RPMI7951 (cell line): Measurements from ENCODE around the gene TRMU. TPM values are rescaled to one million over a fixed set of nuclear protein-coding genes. Genes with fewer than 3 reads are reported as not detected.

Experiments
- DNase-seq: peaks from one replicate; pipeline ENCODE4 v3.0.0-alpha.2; 2012; ENCODE audit warnings: low read depth
- total RNA-seq: library from RNA; depleted of rRNA; stranded (reverse); fragments of >200 nt; shearing (Covaris generic); gene quantifications from 2 replicates; pipeline ENCODE4 v1.2.3, GENCODE V29; 2014; rRNA removed

Gene TRMU
- total RNA-seq: 30.3 and 32.3 TPM in 2 replicates

GRCh38 chr22:46335201-46336118 is at the start of gene TRMU:
Gene TRMU, plus strand, starts transcription at chr22:46335714. Its CDS starts 51 bp downstream, at chr22:46335765.
- DNase-seq: peak; percentile 82

DNA sequence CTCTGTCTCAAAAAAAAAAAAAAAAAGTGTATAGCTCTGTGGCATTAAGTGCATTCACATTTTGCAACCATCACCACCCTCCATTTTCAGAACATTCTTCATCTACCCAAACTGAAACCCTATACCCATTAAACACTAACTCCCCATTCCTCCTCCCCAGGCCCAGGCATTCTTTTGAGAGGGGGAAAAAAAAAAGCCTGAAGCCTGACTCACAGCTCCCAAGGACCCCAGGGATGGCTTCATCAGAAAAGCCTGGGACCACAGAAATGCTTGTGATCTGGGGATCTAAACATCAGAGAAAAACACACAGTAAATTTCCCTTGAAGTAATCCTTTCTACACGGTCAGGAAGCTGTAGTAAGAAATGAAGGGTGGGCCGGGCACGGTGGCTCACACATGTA is 49.5 kb upstream of the TRMU start:
- DNase-seq: no peak

- no peak for DNase-seq
Observed at GRCh38 chr22:46286941-46287872, 48.3 kb upstream of the TRMU start.

- DNase-seq: no peak
Observed at GRCh38 chr22:46287873-46288751, 47.4 kb upstream of the TRMU start.

DNA sequence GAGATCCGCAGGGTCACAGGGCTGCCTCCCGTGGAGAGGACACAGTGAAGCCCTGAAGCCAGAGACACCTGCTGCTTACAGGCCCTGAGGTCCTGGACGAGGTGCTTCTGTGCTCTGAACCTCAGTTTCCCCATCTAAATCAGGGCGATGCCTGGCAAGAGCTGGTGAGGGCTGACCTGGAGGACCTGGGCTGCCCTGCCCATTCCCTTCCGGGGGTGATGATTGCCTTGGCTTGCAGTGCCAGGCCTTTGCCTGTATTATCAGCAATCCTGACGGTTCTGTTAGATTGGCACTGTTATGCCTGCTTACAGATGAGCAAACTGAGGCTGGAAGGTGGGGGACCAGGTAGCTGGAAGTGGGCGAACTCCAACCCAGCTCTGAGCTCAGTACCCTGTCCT is 46.7 kb upstream of the TRMU start:
- DNase-seq: no peak

DNA sequence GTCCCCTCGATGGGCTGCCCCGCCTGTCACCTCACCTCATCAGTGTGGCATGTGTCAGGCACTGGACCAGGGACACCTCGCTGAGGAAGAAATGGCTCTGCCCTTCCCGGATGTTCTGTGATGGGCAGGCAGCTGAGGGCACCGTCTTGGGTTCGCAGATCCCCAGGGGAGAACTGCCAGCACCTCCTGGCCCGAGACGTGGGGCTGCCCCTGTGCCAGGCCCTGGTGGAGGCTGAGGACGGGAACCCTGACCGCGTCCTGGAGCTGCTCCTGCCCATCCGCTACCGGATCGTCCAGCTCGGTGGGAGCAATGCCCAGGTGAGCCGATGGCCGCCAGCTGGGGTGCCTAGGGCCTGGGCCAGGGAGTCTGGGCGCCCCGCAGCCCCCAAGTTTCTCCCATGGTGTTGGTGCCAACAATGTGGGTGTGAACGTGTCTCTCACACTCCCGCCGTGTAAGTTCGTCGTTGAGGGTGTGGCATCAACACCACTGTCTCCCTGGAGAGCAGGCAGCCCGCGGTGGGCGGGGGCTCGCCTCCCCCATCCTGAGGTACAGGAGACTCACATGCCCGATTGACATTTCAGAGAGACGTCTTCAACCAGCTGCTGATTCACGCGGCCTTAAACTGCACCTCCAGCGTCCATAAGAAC is 46.1 kb upstream of the TRMU start:
- no peak for DNase-seq

DNA sequence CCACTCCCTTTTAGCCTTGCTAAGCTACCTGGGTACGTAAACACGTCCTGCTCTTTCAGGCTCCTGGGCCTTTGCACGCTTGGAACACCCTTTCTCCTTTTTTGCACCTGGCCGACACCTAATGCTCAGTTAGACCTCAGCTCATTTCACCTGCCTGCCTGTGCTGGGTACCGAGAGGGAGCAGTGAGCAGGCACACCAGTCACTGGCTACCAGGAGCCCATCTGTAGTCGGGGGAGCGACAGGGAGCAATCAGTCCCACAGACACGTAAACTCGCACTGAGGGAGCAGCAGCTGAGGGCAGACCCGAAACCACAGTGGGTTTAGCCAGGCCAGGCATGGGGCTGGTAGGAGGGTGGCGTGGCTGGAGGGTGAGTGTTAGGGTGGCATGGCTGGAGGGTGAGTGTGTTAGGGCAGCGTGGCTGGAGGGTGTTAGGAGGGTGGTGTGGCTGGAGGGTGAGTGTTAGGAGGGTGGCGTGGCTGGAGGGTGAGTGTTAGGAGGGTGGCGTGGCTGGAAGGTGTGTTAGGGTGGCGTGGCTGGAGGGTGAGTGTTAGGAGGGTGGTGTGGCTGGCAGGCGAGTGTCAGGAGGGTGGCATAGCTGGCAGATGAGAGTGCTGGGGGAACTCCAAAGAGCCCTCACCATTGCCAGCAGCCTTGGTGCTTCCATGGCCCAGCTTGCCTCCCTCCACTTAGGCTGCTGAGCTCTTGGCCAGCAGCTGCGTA is 45.2 kb upstream of the TRMU start:
- no peak for DNase-seq

DNA sequence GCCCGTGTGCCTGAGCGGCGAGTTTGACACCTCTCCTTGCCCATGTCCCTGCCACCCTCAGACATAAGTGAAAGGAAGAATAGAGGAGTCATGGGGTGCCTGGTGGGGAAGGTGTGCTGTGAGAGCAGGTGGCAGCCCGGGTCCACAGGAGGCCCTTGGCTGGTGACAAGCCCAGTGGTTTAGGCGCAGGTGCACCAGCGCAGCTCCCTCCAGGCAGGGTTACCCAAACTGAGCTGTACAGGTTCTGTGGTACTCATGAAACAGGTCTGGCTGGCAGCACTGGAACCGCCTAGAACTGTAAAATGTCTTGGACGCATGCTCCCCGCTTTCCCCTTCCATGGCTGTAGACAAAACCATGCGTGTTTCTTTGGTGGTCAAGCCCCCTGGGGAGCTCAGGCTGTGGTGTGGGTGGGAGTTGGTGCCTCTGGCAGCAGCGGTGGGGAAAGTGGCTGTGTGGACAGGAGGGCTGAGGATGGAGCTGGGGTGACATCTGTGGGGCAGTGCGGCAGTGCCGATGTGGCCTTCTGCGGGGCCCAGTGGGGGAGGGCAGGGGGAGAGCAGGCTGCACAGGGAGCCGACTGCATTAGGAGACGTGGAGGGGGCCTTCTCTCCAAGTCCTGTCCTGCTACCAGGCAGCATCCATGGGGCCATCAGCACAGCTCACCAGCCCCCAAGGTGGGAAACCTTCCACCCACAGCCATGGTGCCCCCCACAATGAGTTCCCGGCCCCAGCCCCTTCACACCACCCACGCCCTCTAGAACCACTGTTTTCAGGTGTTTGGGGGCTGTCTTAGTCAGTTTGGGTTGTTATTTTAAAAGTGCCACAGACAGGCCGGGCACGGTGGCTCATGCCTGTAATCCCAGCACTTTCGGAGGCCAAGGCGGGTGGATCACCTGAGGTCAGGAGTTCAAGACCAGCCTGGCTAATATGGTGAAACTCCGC is 44.4 kb upstream of the TRMU start:
- DNase-seq: no peak

DNA sequence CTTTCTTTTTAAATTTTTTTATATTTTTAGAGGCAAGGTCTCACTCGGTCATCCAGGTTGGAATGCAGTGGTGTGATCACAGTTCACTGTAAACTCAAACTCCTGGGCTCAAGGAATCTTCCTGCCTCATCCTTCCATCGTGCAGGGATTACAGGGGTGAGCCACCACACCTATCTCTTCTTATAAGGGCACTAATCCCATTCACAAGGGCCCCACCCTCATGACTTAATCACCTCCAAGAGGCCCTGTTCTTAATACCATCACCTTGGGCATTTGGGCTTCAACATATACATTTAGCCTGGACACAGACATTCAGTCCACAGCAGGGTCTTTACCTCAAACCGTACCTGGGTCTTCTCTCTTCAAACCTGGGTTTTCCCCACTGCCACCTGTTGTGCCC is 43.3 kb upstream of the TRMU start:
- DNase-seq: no peak

- DNase-seq: no peak
Observed at GRCh38 chr22:46292732-46293131, 42.8 kb upstream of the TRMU start.

- no peak for DNase-seq
Observed at GRCh38 chr22:46293577-46294260, 41.8 kb upstream of the TRMU start.

GRCh38 chr22:46294784-46295183 is 40.7 kb upstream of the TRMU start:
- no peak for DNase-seq

DNA sequence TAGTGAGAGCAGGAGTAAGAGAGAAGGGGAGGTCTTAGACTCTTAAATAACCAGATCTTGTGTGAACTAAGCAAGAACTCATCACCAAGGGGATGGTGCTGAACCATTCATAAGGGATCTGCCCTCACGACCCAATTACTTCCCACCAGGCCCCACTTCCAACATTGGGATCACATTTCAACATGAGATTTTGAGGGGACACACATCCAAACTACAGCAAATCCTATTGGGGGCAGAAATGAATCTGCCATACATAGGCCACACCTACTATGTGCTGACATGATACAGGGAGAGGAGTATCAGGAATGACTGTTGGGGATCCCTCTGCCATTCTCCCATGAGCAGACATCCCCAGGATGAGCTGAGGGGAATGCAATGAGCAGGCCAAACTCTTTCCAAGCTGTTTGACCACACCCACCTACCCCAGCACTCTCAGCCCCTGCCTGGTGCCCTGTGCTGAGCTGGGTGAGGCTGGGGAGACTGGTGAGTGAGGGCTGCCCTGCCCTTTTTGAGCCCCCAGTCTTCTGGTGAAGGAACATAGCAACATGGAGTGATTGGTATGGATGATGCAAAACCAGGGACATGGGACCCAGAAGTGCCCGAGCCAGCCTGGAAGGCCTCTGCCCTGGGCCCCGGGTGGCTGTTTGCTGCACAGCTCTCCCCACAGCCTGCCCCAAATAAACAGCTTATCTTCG is 40.1 kb upstream of the TRMU start:
- DNase-seq: peak; percentile 4

DNA sequence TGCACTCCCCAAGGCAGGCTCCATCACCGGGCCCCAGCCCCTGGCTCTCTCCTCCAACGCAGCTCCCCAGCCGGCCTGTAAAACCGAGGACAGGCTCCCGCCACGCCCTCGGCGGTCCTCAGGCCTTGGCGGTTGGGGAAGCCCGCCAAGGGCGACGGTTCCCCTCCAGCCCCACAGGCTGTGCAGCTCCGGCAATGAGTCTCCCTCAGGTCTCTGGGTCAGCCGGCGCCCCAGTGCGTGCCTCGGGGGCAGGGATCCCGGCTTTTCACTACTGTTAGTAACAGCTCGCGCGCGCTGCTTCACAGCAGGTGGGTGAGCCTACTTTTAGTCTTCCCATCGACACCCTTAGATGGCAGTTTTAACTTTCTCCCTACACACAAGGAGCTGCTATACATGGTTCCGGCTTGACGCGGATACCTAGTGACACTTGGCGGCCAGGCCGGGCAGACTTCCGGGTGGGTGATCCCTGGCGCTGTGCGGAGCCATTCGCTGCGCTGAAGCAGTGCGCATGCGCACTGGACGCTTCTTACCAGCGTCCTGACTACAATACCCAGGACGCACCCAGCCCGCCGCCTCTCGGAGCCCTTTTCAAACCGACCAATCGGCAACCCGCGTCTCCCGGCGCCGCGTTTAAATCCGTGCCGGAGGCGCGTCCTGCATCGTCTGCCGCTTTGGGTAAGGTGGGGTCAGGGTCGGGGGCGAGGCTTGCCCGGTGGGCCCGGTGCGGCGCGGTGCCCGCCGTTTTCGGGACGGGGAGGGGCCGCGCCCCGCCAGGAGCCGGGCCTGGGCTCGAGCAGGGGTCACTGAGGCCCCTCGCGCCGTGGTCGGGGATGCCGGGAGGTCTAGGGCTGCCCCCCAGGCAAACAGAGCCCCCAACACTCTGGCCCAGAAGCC is 39.0 kb upstream of the TRMU start, which contains the start of gene GTSE1:
GTSE1 (plus strand) TSS at position 614 of the 894 bp plus-strand sequence. CDS start 531 bp downstream, outside the sequence.
- DNase-seq: peak; percentile 96

GRCh38 chr22:46297151-46297812 is 38.2 kb upstream of the TRMU start:
- peak; percentile 66 for DNase-seq

- DNase-seq: no peak
Observed at GRCh38 chr22:46299101-46299500, 36.4 kb upstream of the TRMU start.
